T-helper 1 cell treated with Interleukin-12 subunit alpha and Interleukin-12 subunit beta and Interleukin-4 antibody, amounts not matched to agents 30 μg/mL and 1 μg/mL, for 36 hours (primary cell): ENCODE data around the gene CD226.

Experiments
- H3K27ac Mint-ChIP-seq: one replicate; pipeline ENCODE4 v1.8.0; 2021; ENCODE audit warnings: mild to moderate bottlenecking, mixed read lengths
- H3K27me3 Mint-ChIP-seq: one replicate; pipeline ENCODE4 v1.8.0; 2021; ENCODE audit warnings: low read depth, mixed read lengths
- H3K36me3 Mint-ChIP-seq: one replicate; pipeline ENCODE4 v1.8.0; 2021; ENCODE audit warnings: low read depth, mixed read lengths
- H3K4me1 Mint-ChIP-seq: one replicate; pipeline ENCODE4 v1.8.0; 2021; ENCODE audit warnings: low read depth, mixed read lengths
- H3K4me3 Mint-ChIP-seq: one replicate; pipeline ENCODE4 v1.8.0; 2021; ENCODE audit warnings: mild to moderate bottlenecking, moderate library complexity, mixed read lengths
- H3K9me3 Mint-ChIP-seq: one replicate; pipeline ENCODE4 v1.8.0; 2021; ENCODE audit warnings: mixed read lengths

The CD226 gene

DNA sequence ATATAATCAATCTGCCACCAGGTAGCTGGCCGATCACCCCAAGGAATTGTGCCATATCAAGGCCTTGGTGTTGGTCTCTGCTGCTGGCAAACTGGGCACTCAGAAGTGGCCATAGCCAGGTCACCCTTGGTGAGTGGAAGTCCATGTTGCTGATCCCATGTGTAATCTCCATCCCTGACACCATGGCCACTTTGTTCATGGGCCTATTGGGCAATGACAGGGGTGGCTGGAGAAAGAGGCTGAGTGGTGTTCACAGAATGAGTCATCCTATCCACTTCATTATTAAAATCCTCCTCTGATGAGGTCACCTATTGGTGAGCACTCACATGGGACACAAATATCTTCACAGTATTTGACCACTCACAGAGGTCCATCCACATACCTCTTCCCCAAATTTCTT is 26.7 kb upstream of the CD226 start:
- peaks cover 45% of the 10 kb centered on the region for H3K9me3 Mint-ChIP-seq
- H3K36me3 Mint-ChIP-seq = peaks cover 28% of the 10 kb centered on the region
- H3K27ac Mint-ChIP-seq = no peak overlapping the region
- H3K4me1 Mint-ChIP-seq = peaks cover 11% of the 10 kb centered on the region
- no peak overlapping the region for H3K4me3 Mint-ChIP-seq
- H3K27me3 Mint-ChIP-seq = no peaks in the 10 kb centered on the region

DNA sequence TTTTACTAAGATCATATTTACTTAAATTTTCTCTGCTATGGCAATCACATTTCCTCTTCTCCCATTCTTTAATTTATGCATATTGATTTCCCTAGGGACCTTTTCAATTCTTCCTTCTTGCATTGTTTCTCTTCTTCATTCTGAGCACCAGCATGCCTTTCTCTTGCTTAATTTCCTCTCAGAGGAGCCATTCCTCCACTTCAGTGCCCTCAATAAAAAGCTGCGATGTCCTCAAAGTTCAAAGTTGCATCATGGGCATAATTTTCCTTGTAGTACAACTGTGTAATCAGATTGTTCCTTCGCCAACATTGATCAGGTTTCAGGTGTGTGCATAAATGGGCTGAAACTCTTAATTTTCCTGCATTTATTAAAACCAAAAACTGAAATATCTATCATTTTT is 21.8 kb upstream of the CD226 start:
- Mint-ChIP-seq H3K27me3 (no peaks in the 10 kb centered on the region), H3K36me3 (peaks cover 10% of the 10 kb centered on the region), H3K9me3 (peaks cover 17% of the 10 kb centered on the region), H3K27ac (no peak overlapping the region), H3K4me3 (no peak overlapping the region), H3K4me1 (peaks cover 9% of the 10 kb centered on the region)

DNA sequence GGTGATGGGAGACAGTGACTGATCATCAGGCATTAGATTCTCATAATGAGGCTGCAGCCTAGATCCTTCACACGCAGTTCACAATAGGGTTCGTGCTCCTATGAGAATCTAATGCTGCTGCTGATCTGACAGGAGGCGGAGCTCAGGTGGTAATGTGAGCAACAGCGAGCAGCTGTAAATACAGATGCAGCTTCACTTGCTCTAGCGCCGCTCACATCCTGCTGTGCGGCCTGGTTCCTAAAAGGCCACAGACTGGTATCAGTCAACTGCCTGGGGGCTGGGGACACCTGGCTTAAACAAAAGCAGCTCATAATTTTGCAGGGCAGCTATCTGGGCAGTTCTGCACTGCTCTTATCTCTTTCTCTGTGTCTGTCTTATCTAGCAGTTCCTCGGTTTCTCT is 20.4 kb upstream of the CD226 start:
- Mint-ChIP-seq H3K27me3 (no peaks in the 10 kb centered on the region), H3K4me3 (no peak overlapping the region), H3K27ac (no peak overlapping the region), H3K36me3 (peaks cover 12% of the 10 kb centered on the region), H3K4me1 (peaks cover 9% of the 10 kb centered on the region), H3K9me3 (peaks cover 11% of the 10 kb centered on the region)

DNA sequence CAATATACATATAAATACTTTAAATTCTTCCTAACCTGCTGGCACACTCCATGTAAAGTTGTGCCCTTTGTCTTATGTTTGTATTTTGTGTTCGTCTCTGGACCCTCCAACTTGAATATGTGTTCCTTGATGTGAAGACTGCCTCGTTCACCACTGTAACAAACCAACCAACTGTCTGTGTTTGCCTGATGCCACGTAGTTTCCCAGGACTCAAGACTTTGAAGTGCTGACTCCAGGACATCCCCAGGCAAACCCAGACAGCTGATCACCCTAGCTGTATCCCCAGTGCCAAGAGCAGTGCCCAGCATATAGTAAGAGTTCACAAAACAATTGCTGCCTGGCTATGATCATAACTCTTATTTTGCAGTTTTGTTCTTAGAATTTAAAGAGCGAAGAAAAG is 15.5 kb upstream of the CD226 start:
- peaks cover 6% of the 10 kb centered on the region for H3K36me3 Mint-ChIP-seq
- H3K9me3 Mint-ChIP-seq = no peaks in the 10 kb centered on the region
- H3K4me3 Mint-ChIP-seq = no peak overlapping the region
- H3K27ac Mint-ChIP-seq = no peak overlapping the region
- H3K4me1 Mint-ChIP-seq = peaks cover 21% of the 10 kb centered on the region
- H3K27me3 Mint-ChIP-seq = no peaks in the 10 kb centered on the region

DNA sequence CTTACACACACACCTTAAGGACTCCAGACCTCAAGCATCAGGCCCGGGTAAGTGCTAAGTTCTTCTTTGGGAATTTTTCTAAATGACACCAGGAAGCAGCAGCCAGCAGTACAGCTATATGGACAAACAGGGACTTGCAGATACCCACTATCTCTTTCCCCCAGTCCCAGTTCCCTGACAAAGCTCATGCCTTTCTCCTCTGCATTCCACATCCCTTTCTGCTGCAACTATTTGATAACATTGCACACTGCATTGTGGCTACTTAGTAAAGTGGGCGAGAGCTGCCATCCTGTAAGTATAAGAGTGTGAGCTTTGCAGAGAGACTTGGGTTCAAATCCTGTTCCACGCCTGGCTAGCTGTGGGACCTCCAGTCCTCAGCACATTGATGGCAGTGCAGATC is 14.0 kb upstream of the CD226 start:
- peaks cover 24% of the 10 kb centered on the region for H3K4me1 Mint-ChIP-seq
- H3K4me3 Mint-ChIP-seq = no peak overlapping the region
- H3K27ac Mint-ChIP-seq = no peak overlapping the region

DNA sequence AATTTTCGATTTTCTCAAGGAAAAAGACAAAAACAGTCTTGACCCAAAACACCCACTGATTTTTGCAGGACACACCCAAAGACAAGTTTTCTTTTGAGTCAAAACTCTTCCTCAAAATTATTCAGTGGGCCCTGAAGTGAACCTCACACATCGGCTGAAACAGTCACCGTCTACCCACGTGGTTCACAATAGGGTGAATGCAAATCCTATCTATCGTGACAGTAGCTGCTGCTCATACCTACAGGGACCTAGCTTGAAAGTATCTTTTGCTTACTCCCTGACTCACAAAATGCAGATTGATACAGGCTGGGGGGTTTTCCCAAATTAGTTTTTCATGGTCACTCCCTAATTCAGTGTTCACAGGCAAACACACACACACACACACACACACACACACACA is 10.7 kb upstream of the CD226 start:
- no peak overlapping the region for H3K27ac Mint-ChIP-seq
- H3K36me3 Mint-ChIP-seq = peaks cover 11% of the 10 kb centered on the region
- no peaks in the 10 kb centered on the region for H3K27me3 Mint-ChIP-seq
- no peaks in the 10 kb centered on the region for H3K9me3 Mint-ChIP-seq
- peak overlapping the region; percentile 70 for H3K4me3 Mint-ChIP-seq
- peaks cover 34% of the 10 kb centered on the region for H3K4me1 Mint-ChIP-seq

More for the DNA sequence above, 14.0 kb upstream of the CD226 start:
- Mint-ChIP-seq H3K27me3 (no peaks in the 10 kb centered on the region), H3K36me3 (peaks cover 6% of the 10 kb centered on the region), H3K9me3 (no peaks in the 10 kb centered on the region)

DNA sequence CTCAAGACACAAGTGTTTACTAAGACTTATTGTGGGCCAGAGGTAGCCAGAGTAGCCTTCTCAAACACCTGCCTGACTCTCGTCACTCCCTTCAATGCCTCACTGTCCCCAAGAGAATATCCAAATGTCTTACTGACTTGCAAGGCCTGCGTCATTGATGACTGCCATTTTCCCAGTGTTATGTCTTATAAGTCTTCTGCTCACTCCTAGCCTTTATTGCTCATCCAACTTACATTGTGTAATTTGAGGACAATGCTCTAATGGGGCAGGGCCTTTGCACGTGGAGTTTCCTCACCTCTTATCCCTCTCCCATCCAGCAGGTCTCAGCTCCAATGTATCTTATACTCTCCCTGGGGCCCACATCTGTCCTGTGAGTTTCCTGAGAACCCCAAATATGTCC is 10.1 kb upstream of the CD226 start:
- no peaks in the 10 kb centered on the region for H3K27me3 Mint-ChIP-seq
- peak overlapping the region; percentile 70 for H3K4me3 Mint-ChIP-seq
- H3K4me1 Mint-ChIP-seq = peaks cover 37% of the 10 kb centered on the region
- no peak overlapping the region for H3K27ac Mint-ChIP-seq
- H3K36me3 Mint-ChIP-seq = peaks cover 12% of the 10 kb centered on the region
- peaks cover 3% of the 10 kb centered on the region for H3K9me3 Mint-ChIP-seq

DNA sequence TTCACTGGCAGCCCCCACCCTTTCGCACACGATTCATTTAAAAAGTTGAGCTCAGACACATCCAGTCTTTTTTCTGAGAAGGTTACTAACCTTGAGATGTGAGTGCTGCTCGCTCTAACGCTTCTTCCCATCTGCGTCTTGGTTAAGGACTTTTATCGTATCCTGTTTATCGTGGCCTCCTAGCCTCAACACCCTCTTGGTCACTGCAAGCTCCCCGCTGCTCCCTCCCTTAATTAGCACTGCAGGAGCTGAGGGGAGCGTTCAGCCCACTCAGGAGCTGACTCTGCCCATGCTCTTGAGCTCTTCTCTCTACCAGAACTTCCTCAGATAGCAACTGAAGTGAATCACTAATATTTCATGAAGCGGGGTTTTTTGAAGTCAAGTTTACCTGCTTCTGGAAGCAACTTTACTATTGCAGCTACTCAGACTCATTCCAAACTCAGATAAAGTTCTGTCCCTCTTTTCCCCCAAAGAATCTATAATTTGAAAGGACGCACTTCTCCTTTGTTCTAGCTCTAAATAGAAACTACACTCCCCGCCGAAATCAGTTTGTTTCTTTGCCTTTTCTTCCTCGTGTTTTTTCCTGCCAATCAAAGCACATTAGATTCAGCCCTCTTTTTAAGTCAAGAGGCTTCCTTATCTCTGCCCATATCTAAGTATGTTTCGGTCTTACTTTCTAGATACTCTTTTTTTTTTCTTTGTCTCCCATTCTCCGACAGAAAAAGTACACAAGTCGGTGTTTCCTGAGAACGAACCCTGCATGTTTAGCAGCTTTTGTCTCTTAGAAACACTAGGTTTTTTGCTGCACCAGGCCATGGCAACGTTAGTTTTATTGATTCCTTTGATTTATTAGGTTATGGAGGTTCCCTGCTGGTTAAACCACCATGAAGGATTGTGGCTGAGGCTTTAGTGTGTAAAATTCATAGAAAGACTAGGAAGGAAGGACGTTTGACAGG is 9.3 kb upstream of the CD226 start:
- Mint-ChIP-seq H3K9me3 (peaks cover 5% of the 10 kb centered on the region), H3K4me3 (no peak overlapping the region), H3K27me3 (no peaks in the 10 kb centered on the region), H3K36me3 (peaks cover 14% of the 10 kb centered on the region), H3K4me1 (peaks cover 39% of the 10 kb centered on the region), H3K27ac (no peak overlapping the region)

DNA sequence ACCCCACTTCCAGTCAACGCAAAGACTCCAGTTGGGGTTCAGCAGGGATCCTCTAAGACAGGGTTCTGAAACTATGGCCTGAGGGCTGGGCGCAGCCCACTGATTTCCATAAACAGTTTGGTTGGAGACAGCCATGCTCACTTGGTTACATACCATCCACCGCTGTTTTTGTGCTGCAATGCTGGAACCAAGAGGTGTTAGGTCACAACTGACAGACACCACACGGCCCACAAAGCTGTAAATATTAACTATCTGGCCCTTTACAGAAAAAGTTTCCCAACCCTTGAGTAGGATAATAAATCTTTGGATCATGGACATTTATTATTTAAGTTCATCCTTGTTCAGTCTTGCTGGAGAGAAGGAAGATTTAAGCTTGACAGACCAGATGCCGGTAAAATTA is 8.4 kb upstream of the CD226 start:
- Mint-ChIP-seq H3K27me3 (no peaks in the 10 kb centered on the region), H3K36me3 (peaks cover 21% of the 10 kb centered on the region), H3K9me3 (peaks cover 7% of the 10 kb centered on the region), H3K27ac (no peak overlapping the region), H3K4me1 (peaks cover 46% of the 10 kb centered on the region), H3K4me3 (no peak overlapping the region)

DNA sequence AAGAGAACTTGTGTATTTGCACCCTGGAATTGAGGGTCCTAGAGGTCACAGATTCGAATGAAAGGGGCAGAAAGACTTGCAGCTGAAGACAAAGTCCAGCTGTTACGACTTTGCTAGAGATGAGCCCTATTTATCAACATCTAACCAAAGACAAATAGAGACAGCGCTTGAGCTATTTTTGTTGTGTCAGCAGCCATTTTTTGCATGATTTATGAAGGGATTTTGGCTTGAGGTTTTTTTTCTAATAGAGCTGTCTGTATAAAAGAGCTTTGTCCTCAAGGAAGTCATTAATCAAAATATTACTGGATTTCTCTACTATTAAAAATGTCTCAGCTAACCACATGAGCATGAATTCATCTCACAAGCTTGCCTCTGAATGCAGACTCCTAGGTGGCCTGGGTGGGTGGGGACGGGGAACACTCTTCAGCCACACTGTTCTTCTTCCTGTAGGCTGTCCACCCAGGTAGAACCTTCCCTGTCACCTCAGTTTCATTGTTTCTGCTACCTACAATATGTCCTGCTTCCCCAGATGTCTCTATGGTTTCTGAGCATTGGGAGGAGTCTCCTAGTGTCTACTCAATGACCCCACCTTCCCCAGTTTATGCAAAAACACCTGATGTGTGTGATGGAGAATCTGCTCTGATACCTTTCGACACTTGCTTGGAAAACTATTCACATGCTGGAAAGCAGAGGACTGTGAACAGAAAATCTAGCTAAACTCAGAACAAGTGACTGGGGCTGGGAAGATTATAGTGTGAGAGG is 7.2 kb upstream of the CD226 start:
- Mint-ChIP-seq H3K27me3 (no peaks in the 10 kb centered on the region), H3K4me3 (no peak overlapping the region), H3K9me3 (peaks cover 7% of the 10 kb centered on the region), H3K4me1 (peaks cover 46% of the 10 kb centered on the region), H3K27ac (peak overlapping the region; percentile 73), H3K36me3 (peaks cover 21% of the 10 kb centered on the region)

DNA sequence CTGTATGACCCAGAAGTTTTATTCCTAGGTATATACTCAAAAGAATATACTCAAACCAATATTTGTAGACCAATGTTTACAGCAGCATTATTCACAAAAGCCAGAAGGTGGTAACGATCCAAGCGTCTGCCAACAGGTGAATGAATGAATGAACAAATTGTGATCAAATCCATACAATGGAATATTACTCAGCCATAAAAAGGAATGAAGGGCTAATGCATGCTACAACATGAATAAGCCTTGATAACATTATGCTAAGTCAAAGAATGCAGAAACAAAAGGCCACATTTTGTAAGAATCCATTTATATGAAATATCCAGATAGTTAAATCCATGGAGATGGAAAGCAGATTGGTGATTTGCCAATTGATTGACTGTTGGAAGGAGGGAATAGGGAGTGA is 5.5 kb upstream of the CD226 start:
- peaks cover 21% of the 10 kb centered on the region for H3K36me3 Mint-ChIP-seq
- peak overlapping the region; percentile 56 for H3K4me3 Mint-ChIP-seq
- peaks cover 7% of the 10 kb centered on the region for H3K9me3 Mint-ChIP-seq
- no peaks in the 10 kb centered on the region for H3K27me3 Mint-ChIP-seq
- peak overlapping the region; percentile 62 for H3K27ac Mint-ChIP-seq
- H3K4me1 Mint-ChIP-seq = peaks cover 30% of the 10 kb centered on the region

DNA sequence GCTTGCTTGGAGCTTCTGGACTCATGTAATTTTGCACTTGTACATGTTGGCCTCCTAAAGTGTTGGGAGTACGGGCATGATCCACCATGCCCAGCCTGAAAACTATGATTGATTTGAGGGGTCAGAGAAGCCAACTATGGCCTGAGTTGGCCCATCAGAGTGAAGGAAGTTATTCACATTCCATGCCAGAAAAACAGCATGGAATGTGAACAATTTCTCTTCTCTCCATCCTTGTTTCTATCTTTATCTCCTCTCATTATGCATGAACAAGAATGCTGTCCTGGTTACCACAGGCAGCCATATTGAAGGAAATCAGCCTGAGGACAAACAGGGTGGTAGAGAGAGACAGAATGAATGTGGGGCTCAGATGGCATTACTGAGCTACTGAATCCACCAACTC is 3.5 kb upstream of the CD226 start:
- Mint-ChIP-seq H3K36me3 (peaks cover 26% of the 10 kb centered on the region), H3K27ac (no peak overlapping the region), H3K27me3 (no peaks in the 10 kb centered on the region), H3K9me3 (peaks cover 7% of the 10 kb centered on the region), H3K4me1 (peaks cover 37% of the 10 kb centered on the region), H3K4me3 (no peak overlapping the region)

DNA sequence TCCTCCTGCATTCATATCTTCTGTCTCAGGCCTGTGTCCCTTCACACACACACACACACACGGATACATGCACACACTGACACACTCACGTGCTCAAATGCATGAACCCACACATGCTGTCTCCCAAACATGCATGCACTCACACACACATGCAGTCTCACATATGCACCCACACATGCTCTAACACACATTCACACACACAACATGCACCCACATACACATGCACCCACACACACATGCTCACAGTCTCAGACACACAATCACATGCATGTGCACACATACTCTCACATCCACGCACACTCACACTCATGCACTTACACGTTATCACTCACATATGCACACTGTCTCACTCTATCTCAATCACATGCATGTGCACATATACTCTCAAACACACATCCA is 1.9 kb upstream of the CD226 start:
- Mint-ChIP-seq H3K4me1 (peaks cover 45% of the 10 kb centered on the region), H3K27me3 (no peaks in the 10 kb centered on the region), H3K4me3 (no peak overlapping the region), H3K36me3 (peaks cover 37% of the 10 kb centered on the region), H3K9me3 (peaks cover 7% of the 10 kb centered on the region), H3K27ac (no peak overlapping the region)

DNA sequence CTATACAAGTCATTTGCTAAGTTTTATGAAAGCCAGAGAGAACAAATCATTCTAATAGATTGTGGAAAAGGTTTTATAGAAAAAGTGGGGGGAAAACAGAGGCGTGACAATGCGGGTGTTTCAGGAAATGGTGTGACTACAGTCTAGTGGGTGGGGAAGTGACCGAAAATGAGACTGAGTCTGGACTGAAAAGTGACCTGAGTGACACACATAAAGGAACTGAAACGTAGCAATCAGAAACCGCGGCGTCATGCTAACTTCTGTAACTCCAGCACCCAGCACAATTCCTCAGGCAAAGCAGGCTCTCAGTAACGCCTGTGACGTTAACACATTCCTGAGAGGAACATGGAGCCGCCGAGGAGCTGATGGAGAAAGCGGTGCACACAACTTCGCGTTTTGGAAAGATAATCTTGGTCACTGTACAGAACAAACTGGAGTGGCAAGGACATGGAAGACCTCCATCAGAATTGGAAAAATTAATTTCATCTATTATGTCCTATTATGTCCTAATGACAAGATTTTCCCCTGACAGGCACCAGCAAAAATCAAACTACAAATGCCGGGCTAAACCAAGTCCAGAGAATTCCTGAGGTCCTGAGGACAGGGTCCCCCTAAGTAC is 1.4 kb upstream of the CD226 start:
- H3K4me3 Mint-ChIP-seq = no peak overlapping the region
- peaks cover 41% of the 10 kb centered on the region for H3K36me3 Mint-ChIP-seq
- H3K4me1 Mint-ChIP-seq = peaks cover 45% of the 10 kb centered on the region
- no peak overlapping the region for H3K27ac Mint-ChIP-seq
- no peaks in the 10 kb centered on the region for H3K27me3 Mint-ChIP-seq
- peaks cover 7% of the 10 kb centered on the region for H3K9me3 Mint-ChIP-seq
